GM12878 (cell line): ENCODE measurements around the gene CORO2B. TPM values are rescaled to one million over a fixed set of nuclear protein-coding genes. Genes with fewer than 3 reads are reported as not detected.

ENCODE experiments used
- ATAC-seq: fragments of 200-7000 bp; cut with Tn5 transposase; 3 replicates; pipeline ENCODE4 v1.9.1; 2020; ENCODE audit warnings: mild to moderate bottlenecking, moderate library complexity
- BruUV-seq: library from RNA; stranded (reverse); fragments of 400-500 nt; replicated peaks from 2 replicates; lab custom pipeline; 2021; lab: Mats Ljungman, UMichigan
- CTCF ChIA-PET: fragments of 300-600 bp; sonication (Branson Sonifier 250); formaldehyde crosslinking; extraction: SDS; loops from one replicate; lab custom pipeline; 2021; ENCODE audit warnings: inconsistent platforms; lab: Yijun Ruan, JAX
- POLR2A ChIA-PET: fragments of 350-600 bp; formaldehyde crosslinking; extraction: SDS; loops from one replicate; lab custom pipeline; 2021; ENCODE audit warnings: inconsistent platforms; lab: Charles Lee
- RAD21 ChIA-PET: fragments of 300-600 bp; sonication (Branson Sonifier 250); formaldehyde crosslinking; loops from one replicate; lab custom pipeline; 2023; ENCODE audit warnings: antibody characterized with exemption; ENCODE audit not compliant: unreplicated experiment; lab: Charles Lee
- SMC1A ChIA-PET: fragments of 300-600 bp; sonication (Branson Sonifier 250); formaldehyde crosslinking; loops from one replicate; lab custom pipeline; 2023; ENCODE audit not compliant: unreplicated experiment, uncharacterized antibody; lab: Charles Lee
- DNase-seq: peaks from one replicate; pipeline ENCODE4 v3.0.0-alpha.2; 2011; ENCODE audit warnings: low read depth, low spot score
- FAIRE-seq: peaks from 3 replicates; lab custom pipeline; 2011; peaks lifted over from hg19 to GRCh38; lab: Jason Lieb, UNC
- H2AFZ ChIP-seq: 2 replicates; pipeline ENCODE4 v1.6.0; 2011; ENCODE audit warnings: low read depth, low read length, control low read depth; ENCODE audit not compliant: control insufficient read depth
- H3K27ac ChIP-seq: 2 replicates; pipeline ENCODE4 v1.5.1; 2011; ENCODE audit warnings: control low read depth; ENCODE audit not compliant: control insufficient read depth, insufficient read depth
- H3K27me3 ChIP-seq, 2 experiments: replicated peaks in 1 of 2; 2 replicates each; pipeline versions ENCODE4 v1.6.0 to v1.6.1; 2011; ENCODE audit warnings: low read length in 1 of 2; ENCODE audit not compliant: control insufficient read depth in 2 of 2, insufficient read depth in 2 of 2
- H3K36me3 ChIP-seq, 2 experiments: 2 replicates each; pipeline ENCODE4 v1.5.1; 2011; ENCODE audit warnings: low read length in 1 of 2; ENCODE audit not compliant: control insufficient read depth in 2 of 2, insufficient read depth in 2 of 2
- H3K4me1 ChIP-seq: 2 replicates; pipeline ENCODE4 v1.6.1; 2011; ENCODE audit warnings: mild to moderate bottlenecking, low read length, moderate library complexity, mixed read lengths; ENCODE audit not compliant: control insufficient read depth, insufficient read depth
- H3K4me2 ChIP-seq: 2 replicates; pipeline ENCODE4 v1.6.0; 2011; ENCODE audit warnings: control low read depth; ENCODE audit not compliant: control insufficient read depth, insufficient read depth
- H3K4me3 ChIP-seq: fragments of 200-600 bp; sonication (generic); 2 replicates; pipeline ENCODE4 v1.5.1; 2016
- H3K79me2 ChIP-seq: 2 replicates; pipeline ENCODE4 v1.6.0; 2011; ENCODE audit warnings: low read length; ENCODE audit not compliant: control insufficient read depth, insufficient read depth
- H3K9ac ChIP-seq: 2 replicates; pipeline ENCODE4 v1.8.0; 2011; ENCODE audit warnings: low read length, control low read depth, mixed read lengths; ENCODE audit not compliant: control insufficient read depth, insufficient read depth
- H3K9me3 ChIP-seq: replicated peaks from 3 replicates; pipeline ENCODE4 v1.5.1; 2011; ENCODE audit warnings: mild to moderate bottlenecking, low read length; ENCODE audit not compliant: control insufficient read depth, insufficient read depth
- H4K20me1 ChIP-seq: 2 replicates; pipeline ENCODE4 v1.6.0; 2011; ENCODE audit not compliant: control insufficient read depth, insufficient read depth
- BCLAF1 ChIP-seq: fragments of 450-650 bp; IDR thresholded peaks from 2 replicates; pipeline ENCODE4 v1.6.1; 2017; ENCODE audit warnings: antibody characterized with exemption, mild to moderate bottlenecking, moderate library complexity
- E4F1 ChIP-seq: fragments of 450-650 bp; IDR thresholded peaks from 2 replicates; pipeline ENCODE4 v1.6.1; 2018; ENCODE audit warnings: borderline replicate concordance, mild to moderate bottlenecking; ENCODE audit not compliant: partially characterized antibody
- HDAC6 ChIP-seq: fragments of 200-600 bp; sonication (generic); IDR thresholded peaks from one replicate; pipeline ENCODE4 v1.8.0; 2017; ENCODE audit warnings: antibody characterized with exemption; ENCODE audit not compliant: unreplicated experiment
- JUNB ChIP-seq: IDR thresholded peaks from 2 replicates; pipeline ENCODE4 v1.6.1; 2016; ENCODE audit warnings: antibody characterized with exemption, mild to moderate bottlenecking
- MEF2B ChIP-seq: fragments of 450-650 bp; IDR thresholded peaks from 2 replicates; pipeline ENCODE4 v1.6.1; 2018; ENCODE audit warnings: mild to moderate bottlenecking, moderate library complexity; ENCODE audit not compliant: partially characterized antibody, poor library complexity, severe bottlenecking
- PAX5 ChIP-seq: IDR thresholded peaks from 2 replicates; pipeline ENCODE4 v1.6.1; 2011; ENCODE audit warnings: low read depth, low read length, borderline replicate concordance
- RUNX3 ChIP-seq: IDR thresholded peaks from 2 replicates; pipeline ENCODE4 v1.6.1; 2012; ENCODE audit warnings: low read length, inconsistent platforms
- SIX5 ChIP-seq: IDR thresholded peaks from 2 replicates; pipeline ENCODE4 v1.6.1; 2011; ENCODE audit warnings: mild to moderate bottlenecking, low read depth, low read length, moderate library complexity; ENCODE audit not compliant: severe bottlenecking
- STAT1 ChIP-seq: fragments of 450-650 bp; conservative IDR thresholded peaks from 2 replicates; pipeline ENCODE4 v1.6.1; 2014; ENCODE audit warnings: antibody characterized with exemption, mild to moderate bottlenecking
- YBX1 ChIP-seq: fragments of 450-650 bp; IDR thresholded peaks from 2 replicates; pipeline ENCODE4 v1.6.1; 2016; ENCODE audit warnings: antibody characterized with exemption
- ZBTB11 ChIP-seq: fragments of 450-650 bp; formaldehyde crosslinking; IDR thresholded peaks from 2 replicates; pipeline ENCODE4 v1.5.0; 2022; ENCODE audit warnings: mild to moderate bottlenecking, missing genetic modification characterization
- ZBTB33 ChIP-seq: fragments of 450-650 bp; IDR thresholded peaks from 2 replicates; pipeline ENCODE4 v1.6.1; 2017; ENCODE audit warnings: mild to moderate bottlenecking
- ZNF24 ChIP-seq: fragments of 450-650 bp; IDR thresholded peaks from 2 replicates; pipeline ENCODE4 v1.6.1; 2017; ENCODE audit warnings: antibody characterized with exemption, mild to moderate bottlenecking
- WGBS: methylation state at CpG from one replicate; pipeline ENCODE4 v1.1.6; 2016; ENCODE audit warnings: low lambda C conversion rate; ENCODE audit not compliant: insufficient replicate concordance, insufficient coverage; ENCODE audit errors: missing lambda C conversion rate; 5-methylcytosine and 5-hydroxymethylcytosine counted together
- in situ Hi-C: fragments of 300-500 bp; cut with MboI; formaldehyde crosslinking; loops from 9 replicates; pipeline ENCODE4 v1.14.3; 2018; ENCODE audit warnings: mixed read lengths
- intact Hi-C: fragments of 100-400 bp; cut with micrococcal nuclease; formaldehyde crosslinking; loops from one replicate; pipeline ENCODE4 v1.14.2; 2022; ENCODE audit not compliant: unreplicated experiment
- polyA plus RNA-seq, 11 experiments: library from polyadenylated mRNA; depleted of rRNA in 4 of 11; unstranded in 6 of 11; stranded (reverse) in 5 of 11; fragments of >200 nt; fragmentation: Nextera tagmentation in 4 of 11; fragmentation: Illumina TruSeq in 1 of 11; extraction: Ambion mirVana in 4 of 11; extraction: Trizol in 1 of 11; gene quantifications; 1 replicate in 1 of 11; 2 replicates in 10 of 11; pipeline versions ENCODE4 v1.2.1 to v1.2.3, GENCODE V29; 2011 to 2016; ENCODE audit warnings: inconsistent platforms in 2 of 11, missing spikeins in 2 of 11, low read depth in 1 of 11
- total RNA-seq, 4 experiments: library from RNA; depleted of rRNA in 3 of 4; stranded (reverse); fragments of >200 nt in 3 of 4; fragmentation: Illumina TruSeq in 1 of 4; extraction: Trizol in 1 of 4; gene quantifications; 2 replicates each; pipeline versions ENCODE4 v1.2.1 to v1.2.3, GENCODE V29; 2013 to 2021

The CORO2B gene
- total and polyA plus RNA-seq, 10 of the 15 experiments (the other 5 are each of a cell fraction or from before 2014, with no cell fraction given) = 0.05 to 0.73 (median 0.13) TPM; not detected in 4

GRCh38 chr15:68630836-68631235 is 52.0 kb downstream of the CORO2B start:
- no peaks in the 10 kb centered on the region for H3K4me1 ChIP-seq
- SMC1A ChIA-PET = no interaction called here
- no peak overlapping the region for H3K4me3 ChIP-seq
- WGBS = 25% methylated on average over 5 of the region's 8 CpGs
- H3K4me2 ChIP-seq = no peak overlapping the region
- no peak overlapping the region for H3K27ac ChIP-seq
- in situ Hi-C loops (no loop called here), intact Hi-C loops (no loop called here)
- no peak overlapping the region for H3K9ac ChIP-seq
- DNase-seq (no peak), ATAC-seq (no peak), FAIRE-seq (no peak)
- H3K79me2 ChIP-seq = no peaks in the 10 kb centered on the region
- H3K9me3 ChIP-seq = no peaks in the 10 kb centered on the region
- no peaks in the 10 kb centered on the region for H4K20me1 ChIP-seq
- CTCF ChIA-PET = interaction anchor here (1.3 kb wide), 1 partner anchor 43 kb away, joined by 3 read pairs; no protein-coding TSS in a partner anchor
- no peaks in the 10 kb centered on the region for H3K36me3 ChIP-seq
- RAD21 ChIA-PET = no interaction called here
- POLR2A ChIA-PET = no interaction called here
- no peak overlapping the region for H2AFZ ChIP-seq
- BruUV-seq = no TSS peak
- peaks cover 4 to 10% of the 10 kb centered on the region in 2 experiments for H3K27me3 ChIP-seq
- TF ChIP-seq ZNF24 = no peak
- TF ChIP-seq PAX5 = no peak
- TF ChIP-seq RUNX3 = no peak
- TF ChIP-seq HDAC6 = no peak
- TF ChIP-seq JUNB = no peak
- no peak for TF ChIP-seq STAT1
- TF ChIP-seq MEF2B = no peak
- TF ChIP-seq ZBTB11 (CRISPR knock-in tag) = no peak
- TF ChIP-seq SIX5 = no peak
- no peak for TF ChIP-seq BCLAF1
- no peak for TF ChIP-seq E4F1
- no peak for TF ChIP-seq ZBTB33
- TF ChIP-seq YBX1 = no peak
